GM12872 (cell line): ENCODE measurements around the gene MEAF6.

Experiments
- CTCF ChIP-seq: IDR thresholded peaks from 3 replicates; pipeline ENCODE4 v1.5.1; 2011; ENCODE audit warnings: low read depth, mild to moderate bottlenecking, low read length, moderate library complexity; ENCODE audit not compliant: insufficient read depth

MEAF6 gene

GRCh38 chr1:37540036-37540785 is 25.6 kb upstream of the MEAF6 start:
- TF ChIP-seq CTCF, result no peak

- no peak for TF ChIP-seq CTCF
These were observed 22.8 kb upstream of the MEAF6 start for GRCh38 chr1:37537378-37537777.

- TF ChIP-seq CTCF, result no peak
These were observed 18.9 kb upstream of the MEAF6 start for GRCh38 chr1:37533317-37534093.

GRCh38 chr1:37519613-37520012 is 5.0 kb upstream of the MEAF6 start:
- no peak for TF ChIP-seq CTCF

GRCh38 chr1:37517569-37517968 is 3.0 kb upstream of the MEAF6 start:
- no peak for TF ChIP-seq CTCF

- no peak for TF ChIP-seq CTCF
These were observed 844 bp upstream of the MEAF6 start for GRCh38 chr1:37515185-37516034.

GRCh38 chr1:37513795-37514349 is 694 bp downstream of the MEAF6 start:
- TF ChIP-seq CTCF, result no peak
